Right ventricle myocardium inferior (tissue), 1 donor: ENCODE results near the gene TREM1. TPM values are rescaled to one million over a fixed set of nuclear protein-coding genes. Genes with fewer than 3 reads are reported as not detected.
"Not testable (repeated sequence)": the region's sequence is repeated elsewhere in the genome, so short reads cannot be mapped to it uniquely, and the experiment has no call there.

ENCODE experiments used
- ATAC-seq: fragments of 200-7000 bp; cut with Tn5 transposase; one replicate; pipeline ENCODE4 v1.9.1; 2020; ENCODE audit warnings: mild to moderate bottlenecking, moderate library complexity
- DNase-seq: peaks from one replicate; pipeline ENCODE4 v3.0.0; 2021; ENCODE audit errors: missing footprints
- intact Hi-C: fragments of 100-400 bp; cut with DNase I; formaldehyde crosslinking; loops from one replicate; pipeline ENCODE4 v1.11.0; 2022
- total RNA-seq: library from RNA; stranded (reverse); fragmentation: NEBNext Ultra II Directional; extraction: Animal tissue kit (Norgen Biotek cat#: 25700); gene quantifications from one replicate; pipeline ENCODE4 v1.2.1, GENCODE V29; 2021
- donor health status: DM: no; HTN: yes; CAD: no; lungs with severe emphysema.

Gene TREM1
- total RNA-seq, 1 donor from 2014 or later, result 1.2 TPM

DNA sequence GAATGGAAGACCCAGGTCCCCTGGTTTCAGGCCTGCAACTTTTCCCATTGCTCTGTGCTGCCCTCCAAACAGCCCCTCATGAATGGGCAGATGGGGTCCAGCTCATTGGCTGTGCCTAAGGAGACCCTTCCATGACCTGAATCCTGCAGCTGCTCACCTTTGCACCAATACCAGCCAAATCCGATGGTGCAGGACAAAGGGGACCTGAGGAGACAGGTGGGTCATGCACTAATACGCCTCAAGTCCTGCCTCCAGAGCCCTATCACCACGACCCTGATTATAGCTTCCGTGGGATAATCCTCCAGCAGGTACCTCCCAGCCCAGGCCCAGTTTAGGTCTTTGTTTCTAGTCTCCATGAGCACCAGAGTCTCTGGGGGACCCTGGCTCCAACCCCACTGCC lies 16.8 kb downstream of the TREM1 start:
- DNase-seq (no peak), ATAC-seq (no peak)
- intact Hi-C loops, result no loop called here

DNA sequence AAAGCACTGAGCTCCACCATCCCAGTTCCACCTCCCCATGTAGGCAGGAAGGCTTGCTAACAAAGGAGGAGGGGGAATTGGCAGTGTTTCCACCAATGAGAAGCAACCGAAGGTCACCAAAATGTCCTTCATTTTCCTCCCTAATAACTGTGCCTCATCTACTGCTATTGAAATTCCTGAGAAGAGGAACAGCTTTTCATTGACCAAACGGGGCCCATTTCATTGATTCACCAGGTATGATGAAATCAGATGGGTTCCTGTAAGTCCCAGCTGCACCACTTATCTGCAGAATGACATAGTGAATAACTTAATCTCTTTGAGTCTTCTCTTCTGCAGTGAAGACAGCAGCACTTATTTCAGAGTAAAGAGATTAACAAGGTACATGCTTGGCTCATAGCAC lies 17.3 kb downstream of the TREM1 start:
- DNase-seq (no peak), ATAC-seq (no peak)
- intact Hi-C loops, result no loop called here

DNA sequence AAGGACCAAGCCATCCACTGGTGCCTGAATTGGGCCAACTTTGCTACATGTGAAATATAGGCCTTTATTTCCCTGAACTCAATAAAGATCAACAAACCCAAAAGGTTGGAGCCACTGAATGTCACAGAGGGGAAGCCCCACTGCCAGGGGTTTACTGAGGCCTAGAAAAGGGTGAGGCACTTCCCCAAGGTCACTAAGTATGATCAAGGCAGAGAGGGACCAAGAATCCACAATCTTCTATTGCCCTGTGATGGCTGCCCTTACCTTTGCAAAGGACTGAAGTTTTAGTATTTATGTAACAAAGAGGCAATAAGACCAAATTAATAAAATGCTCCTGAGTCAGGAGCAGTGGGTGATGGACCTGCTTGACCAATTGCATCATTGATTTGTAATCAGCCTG lies 18.0 kb downstream of the TREM1 start:
- no peak for ATAC-seq
- intact Hi-C loops, result no loop called here
- DNase-seq, result no peak

DNA sequence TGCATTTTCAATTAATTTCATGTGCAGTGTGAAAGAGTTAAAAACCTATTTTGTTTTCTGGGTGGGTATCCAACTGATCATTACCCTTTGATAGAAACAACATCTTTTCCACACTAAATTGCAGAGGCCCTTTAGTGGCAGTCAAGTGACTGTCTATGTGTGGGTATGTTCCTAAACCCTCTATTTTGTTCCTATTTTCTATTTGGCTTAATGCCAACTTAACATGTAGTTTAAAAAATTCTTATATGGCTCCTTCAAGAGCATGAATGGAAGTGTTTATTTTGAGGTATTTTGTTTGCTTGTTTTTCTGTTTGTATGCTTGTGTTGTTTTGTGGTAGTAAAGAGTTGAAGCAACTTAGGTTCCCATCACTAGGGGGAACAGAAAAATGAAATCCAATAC lies 19.9 kb downstream of the TREM1 start:
- DNase-seq (no peak), ATAC-seq (no peak)
- intact Hi-C loops, result no loop called here

DNA sequence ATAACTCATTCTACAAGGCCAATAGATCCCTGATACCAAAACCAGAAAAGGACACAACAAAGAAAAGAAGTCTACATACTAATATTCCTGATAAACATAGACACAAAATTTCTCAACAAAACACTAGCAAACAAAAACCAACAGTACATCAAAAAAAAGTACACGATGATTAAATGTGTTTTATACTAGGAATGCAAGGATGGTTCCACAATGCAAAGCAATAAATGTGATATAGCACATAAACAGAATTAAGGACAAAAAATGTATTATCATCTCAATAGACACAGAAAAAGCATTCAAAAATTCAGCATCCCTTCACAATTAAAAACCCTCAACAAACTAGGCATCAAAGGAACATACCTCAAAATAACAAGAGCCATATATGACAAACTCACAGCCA lies 23.2 kb downstream of the TREM1 start:
- intact Hi-C loops, result no loop called here
- DNase-seq, result no peak
- ATAC-seq, result no peak

DNA sequence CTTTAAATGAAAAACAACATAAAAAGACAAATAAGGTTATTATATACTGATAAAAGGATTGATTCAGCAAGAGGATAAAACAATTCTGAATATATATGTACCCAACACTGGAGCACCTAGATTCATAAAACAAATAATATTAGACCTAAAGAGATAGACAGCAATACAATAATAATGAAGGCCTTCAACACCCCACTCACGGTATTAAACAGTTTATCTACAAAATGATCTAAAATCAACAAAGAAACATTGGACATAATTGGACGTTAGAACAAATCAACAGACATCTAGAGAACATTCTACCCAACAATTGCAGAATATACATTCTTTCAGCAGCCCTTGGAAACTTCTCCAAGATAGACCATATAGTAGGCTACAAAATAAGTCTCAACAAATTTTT lies 24.1 kb downstream of the TREM1 start:
- DNase-seq, result no peak
- no peak for ATAC-seq
- intact Hi-C loops, result no loop called here

DNA sequence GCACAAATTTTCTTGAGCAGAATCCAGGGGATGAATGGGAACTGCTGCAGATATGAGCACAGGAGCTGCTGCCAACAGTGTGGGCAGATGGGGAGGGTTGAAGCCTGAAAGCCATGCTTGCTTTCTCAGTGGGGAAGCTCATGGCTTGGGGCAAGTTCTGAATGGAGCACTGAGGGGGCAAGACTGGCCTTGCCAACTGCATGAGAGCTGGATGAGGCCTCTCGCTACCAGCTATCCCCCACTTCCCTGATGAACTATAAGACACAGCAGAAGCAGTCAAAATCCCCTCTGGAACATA lies 28.3 kb downstream of the TREM1 start:
- intact Hi-C loops, result no loop called here
- DNase-seq (no peak), ATAC-seq (no peak)

DNA sequence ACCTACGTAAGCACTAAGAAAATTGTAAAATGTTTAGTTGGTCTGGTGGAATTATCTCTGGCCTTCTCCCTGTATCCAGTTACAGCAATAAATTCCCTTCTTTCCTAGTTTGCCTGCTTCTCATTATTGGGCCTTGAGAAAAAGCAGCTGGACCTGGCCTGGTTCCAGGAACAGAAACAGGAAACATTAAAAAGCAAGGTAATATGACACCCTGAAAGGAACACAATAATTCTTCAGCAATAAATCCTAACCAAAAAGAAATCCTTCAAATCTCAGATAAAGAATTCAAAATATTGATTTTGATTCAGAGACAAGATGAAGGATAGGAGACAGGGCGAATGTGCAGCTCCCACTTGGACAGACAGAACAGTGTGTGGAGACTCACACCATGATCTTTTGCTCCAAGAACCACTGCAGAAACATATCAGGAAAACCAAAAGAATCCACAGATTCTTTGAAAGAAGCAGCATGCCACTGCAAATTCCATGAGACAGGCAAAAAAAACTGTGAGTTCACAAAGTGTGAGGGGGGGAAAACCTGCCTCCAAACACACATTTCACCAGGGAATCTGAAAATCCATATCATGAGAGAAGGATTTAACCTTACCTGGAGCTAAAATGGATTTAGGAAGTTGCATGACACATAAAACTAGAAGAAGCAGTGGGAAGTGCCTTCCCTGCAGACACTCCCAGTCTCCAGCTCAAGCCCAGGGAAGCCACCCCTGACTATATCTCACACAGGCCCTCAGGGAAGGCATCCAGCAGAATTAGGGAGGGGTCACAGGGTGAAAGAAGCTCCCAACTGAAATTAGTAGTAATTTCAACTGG lies 28.9 kb downstream of the TREM1 start:
- DNase-seq (no peak), ATAC-seq (no peak)
- intact Hi-C loops, result no loop called here

DNA sequence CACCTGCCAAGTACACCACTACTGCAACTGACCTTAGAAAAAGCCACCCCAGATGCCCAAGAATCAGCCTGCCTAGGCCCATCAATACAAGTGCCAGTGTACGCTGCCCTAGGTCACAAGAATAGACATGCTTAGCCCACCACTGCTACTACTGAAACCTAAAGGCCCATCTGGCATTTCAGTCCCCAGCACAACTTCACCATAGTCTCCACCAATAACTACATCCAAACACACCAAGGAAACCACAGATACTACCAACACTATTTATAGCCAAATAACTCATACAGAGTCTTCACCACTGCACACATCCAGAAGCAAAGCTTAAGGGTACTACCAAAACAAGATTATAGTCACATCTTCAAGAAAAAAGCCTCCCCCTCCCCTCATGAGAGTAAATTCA lies 30.1 kb downstream of the TREM1 start:
- ATAC-seq (no peak), DNase-seq (no peak)
- intact Hi-C loops, result no loop called here

DNA sequence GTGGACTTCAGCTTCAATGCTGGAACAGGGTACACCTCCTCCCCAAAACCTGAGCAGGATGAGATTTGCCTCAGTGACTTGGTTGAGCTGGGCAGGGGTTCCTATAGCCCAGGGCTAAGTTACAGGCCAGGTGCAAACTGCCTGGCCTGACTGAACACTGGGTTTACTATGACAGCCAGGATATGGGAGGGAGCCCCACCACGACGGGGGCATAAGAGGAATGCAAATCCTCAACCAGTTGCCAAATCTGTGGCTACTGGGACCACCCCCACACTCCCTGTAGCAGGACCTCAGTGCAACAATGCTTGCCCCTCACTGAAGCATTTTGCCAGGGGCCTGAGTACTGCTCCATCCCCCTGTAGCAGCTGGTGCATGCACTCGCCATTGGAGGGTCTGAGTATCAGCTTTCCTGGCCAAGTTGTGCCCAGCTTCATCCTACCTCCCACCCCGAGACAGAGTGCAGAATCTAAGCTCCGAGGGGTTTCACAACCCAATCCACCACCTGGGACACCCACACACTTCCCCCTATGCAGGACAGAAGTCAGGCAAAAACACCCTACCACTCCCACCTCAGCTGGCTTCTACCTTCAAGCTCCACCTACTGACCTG lies 30.7 kb downstream of the TREM1 start:
- intact Hi-C loops, result no loop called here
- ATAC-seq (no peak), DNase-seq (no peak)

DNA sequence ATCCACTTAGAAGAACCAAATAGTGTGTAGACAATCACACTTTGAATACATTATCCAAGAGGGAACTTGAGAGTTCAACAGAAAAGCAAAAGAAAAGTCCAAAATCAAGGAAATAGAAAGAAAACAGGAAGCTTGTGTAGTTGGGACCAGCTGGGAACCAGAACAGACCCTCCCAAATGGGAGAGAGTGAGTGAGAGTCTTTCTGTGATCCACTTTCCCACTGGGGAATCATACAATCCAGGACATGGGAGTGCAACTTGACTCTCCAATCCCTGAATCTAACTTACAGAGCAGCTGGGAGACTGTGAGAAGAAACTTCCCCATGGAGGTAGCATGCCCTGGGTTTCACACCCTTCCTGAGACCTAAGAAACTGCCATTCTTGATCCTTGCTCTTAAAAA lies 31.4 kb downstream of the TREM1 start:
- ATAC-seq (no peak), DNase-seq (no peak)
- intact Hi-C loops, result no loop called here

DNA sequence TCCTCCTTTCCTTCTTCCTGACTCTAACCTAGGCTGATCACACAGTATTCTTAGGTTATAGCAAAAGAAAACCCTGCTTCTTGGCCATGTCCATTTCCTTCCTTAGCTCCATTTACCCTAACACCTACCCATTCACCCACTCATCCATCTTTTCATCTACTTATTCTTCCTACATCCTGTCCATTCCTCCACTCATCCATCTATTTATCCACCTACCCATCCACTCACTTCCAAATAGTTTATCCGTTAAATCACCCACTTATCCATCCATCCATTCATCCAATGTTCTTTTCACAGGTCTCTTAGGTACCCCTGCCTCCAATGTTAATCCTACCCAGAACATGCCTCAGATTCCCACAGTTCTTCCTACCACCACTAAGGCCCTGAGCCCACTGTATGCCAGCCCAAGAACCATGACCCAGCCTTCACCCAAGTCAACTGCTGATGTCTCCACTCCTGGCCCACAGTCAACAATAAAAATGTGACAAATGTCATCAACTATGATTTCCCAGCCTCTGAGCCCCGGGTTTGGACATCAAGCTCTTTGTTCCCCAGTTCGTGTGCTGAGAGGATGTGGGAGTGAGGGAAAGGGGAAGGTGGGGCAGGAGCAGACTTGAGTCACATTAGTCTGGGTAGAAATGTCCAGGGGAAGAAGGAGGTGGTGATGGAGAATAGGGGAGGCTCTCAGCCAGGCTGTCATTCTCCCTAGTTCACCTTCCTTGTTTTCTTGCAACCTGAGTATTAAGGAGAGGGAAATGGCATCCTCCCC lies 33.9 kb downstream of the TREM1 start:
- DNase-seq (no peak), ATAC-seq (no peak)
- intact Hi-C loops, result no loop called here

DNA sequence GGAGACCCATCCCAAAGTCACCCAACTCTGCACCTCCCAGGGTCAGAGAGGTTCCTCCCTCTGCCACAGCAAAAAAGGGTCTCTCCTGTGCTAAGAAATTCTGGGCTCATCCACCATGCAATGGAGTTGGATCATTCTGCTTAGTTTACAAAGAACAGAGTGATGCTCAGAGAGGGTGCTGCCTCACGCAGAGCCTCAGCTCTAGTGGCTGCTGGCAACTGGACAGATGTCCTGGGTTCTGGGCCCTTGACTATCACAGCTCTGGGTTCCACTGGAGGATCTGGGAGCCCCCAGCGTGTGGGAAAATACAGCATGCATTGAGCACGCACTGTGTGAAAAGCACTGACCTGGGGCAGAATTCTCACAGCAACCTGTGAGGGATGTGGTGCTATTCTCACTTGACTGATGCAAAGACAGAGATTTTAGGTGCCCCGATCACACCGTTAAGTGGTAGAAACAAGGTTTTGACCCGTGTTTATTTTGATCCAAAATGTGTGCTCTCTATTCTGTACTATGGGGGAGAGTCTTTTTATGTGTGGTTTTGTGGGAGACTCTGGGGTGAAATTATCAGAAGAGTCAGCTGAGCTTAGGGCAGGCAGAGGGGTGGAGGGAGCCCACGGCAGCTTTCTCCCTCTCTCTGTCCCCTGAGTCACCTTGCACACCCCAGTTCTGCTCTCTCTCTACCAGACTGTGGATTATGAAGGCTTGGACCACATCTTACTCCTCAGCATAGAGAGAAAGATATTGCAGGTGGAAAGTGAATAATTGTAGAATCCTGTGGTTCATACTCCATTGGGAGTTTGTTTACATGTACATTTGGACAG lies 38.4 kb downstream of the TREM1 start:
- ATAC-seq (no peak), DNase-seq (no peak)
- intact Hi-C loops, result no loop called here

DNA sequence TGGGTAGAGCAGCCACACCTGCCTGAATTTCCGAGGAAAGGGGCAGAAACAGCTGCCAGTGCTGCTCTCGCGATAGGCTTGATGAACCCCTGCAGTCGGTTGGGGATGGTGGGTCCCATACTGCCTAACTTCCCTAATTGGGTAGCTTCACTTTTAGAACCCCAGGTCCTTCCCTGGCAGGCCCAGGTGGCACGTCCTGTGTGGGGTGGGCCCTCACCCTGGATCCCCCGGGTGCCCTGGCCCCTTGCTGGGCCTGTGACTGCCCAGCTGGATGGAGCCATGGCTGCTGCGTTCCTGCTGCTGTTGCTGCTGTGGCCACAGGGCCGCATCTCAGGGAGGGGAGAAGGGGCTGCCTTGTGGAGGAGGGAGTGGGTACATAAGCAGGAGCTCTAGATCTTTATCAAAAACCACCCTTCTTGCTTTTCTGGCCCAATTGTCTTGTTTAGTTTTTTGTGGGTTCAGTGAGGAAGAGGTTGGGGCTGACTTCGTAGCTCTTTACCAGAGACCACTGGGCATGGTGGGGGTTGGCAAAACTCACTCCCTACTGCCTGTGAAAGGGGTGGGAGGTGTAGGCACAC lies 39.1 kb downstream of the TREM1 start:
- intact Hi-C loops, result no loop called here
- no peak for ATAC-seq
- no peak for DNase-seq

DNA sequence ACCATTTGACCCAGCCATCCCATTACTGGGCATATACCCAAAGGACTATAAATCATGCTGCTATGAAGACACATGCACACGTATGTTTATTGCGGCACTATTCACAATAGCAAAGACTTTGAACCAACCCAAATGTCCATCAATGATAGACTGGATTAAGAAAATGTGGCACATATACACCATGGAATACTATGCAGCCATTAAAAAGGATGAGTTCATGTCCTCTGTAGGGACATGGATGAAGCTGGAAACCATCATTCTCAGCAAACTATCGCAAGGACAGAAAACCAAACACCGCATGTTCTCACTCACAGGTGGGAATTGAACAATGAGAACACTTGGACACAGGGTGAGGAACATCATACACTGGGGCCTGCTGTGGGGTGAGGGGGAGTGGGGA lies 40.0 kb downstream of the TREM1 start:
- DNase-seq, intact Hi-C loops, ATAC-seq: not testable (repeated sequence)

DNA sequence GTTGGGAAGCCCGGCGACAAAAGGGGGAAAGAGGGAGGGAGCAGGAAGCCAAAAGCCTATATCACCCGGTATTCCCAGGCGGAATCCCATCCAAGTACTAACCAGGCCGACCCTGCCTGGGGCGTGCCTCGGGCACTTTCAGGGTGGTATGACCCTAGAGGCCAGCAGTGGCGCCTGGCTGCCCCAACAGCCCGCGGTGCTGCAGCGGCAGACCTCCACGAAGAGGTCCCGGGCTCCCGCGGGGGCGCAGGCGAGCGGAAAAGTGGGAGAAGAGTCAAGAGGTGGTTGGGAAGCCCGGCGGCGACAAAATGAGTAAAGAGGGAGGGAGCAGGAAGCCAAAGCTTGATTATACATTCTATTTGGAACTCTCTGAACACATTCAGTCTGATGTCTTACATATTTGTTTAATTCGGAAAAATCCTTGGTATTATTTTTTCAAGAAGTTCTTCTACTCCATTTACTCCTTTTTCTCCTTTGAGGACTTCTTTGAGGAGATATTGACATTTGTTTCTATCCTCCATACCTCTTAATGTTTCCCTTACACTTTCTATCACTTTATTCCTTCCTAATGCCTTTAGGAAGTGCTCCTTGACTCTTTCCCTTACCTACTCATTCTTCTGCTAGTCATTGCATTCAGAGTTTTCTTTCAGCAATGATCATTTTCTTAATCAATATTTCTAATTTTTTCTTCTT lies 46.9 kb downstream of the TREM1 start:
- intact Hi-C loops, result no loop called here

DNA sequence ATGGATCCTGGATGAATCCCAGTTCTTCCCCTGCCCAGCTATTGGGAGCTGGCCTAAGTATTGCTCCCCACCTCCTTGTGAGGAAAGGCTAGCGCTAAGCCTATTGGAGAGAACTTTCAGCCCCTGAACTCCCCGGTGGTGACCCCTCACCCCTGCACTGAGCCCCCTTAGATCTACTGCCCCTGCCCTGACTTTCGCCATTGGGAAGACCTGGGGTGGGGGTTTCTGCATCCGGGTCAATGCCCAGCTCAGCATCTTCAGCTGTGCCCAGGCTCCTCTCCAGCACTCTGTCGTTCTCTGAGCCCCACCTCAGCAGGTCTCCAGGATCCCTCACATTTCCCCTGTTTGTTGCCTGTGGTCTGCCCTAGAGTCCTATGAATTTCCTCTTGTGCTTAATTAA lies 49.4 kb downstream of the TREM1 start:
- intact Hi-C loops, result no loop called here
- DNase-seq (no peak), ATAC-seq (no peak)

More for the DNA sequence above, 46.9 kb downstream of the TREM1 start:
- DNase-seq (no peak), ATAC-seq (no peak)

DNA sequence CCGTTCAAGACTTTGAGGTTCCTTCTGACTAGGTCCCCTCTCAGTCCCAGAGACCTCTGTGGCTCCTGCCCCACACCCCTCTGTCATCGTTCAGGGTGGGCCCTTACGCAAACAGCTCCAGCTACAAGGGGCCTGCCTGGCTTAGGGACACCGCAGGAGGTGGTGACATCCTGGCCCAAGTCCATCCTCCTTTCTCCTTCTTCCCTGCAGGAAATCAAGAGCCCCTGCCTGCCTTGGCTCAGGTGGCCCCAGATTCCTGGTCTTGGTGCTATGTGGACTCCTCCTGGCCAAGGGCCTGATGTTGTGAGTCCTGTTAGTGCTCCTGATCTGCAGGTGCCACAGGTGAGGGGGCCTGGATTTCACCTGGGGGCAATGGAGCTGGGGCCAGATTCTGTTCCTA lies 50.2 kb downstream of the TREM1 start:
- no peak for ATAC-seq
- intact Hi-C loops, result no loop called here
- DNase-seq, result no peak
